Measurements from ENCODE around the gene FKBP5. TPM values are rescaled to one million over a fixed set of nuclear protein-coding genes. Genes with fewer than 3 reads are reported as not detected.

Gene FKBP5
- total and polyA plus RNA-seq, 2 of the 4 experiments (the other 2 are of a cell fraction) = 6.8 to 7.0 TPM

GRCh38 chr6:35550437-35550836 is 138.3 kb downstream of the FKBP5 start:
- Histone ChIP-seq H2BK5ac (ENCODE audit: low read depth, low read length, poor library complexity, severe bottlenecking) (no peak overlapping the region), H4K5ac (ENCODE audit: low read depth, low read length) (no peak overlapping the region), H3K9me3 (ENCODE audit: control insufficient read depth, insufficient read depth, low read length) (peaks cover 6% of the 10 kb centered on the region), H3K79me1 (ENCODE audit: low read depth in 1 of 2, low read length in 2 of 2) (no peaks in the 10 kb centered on the region), H2AK5ac (ENCODE audit: low read depth, low read length) (no peak overlapping the region), H3K4ac (ENCODE audit: low read depth, low read length) (no peak overlapping the region), H3K56ac (ENCODE audit: extremely low read depth, insufficient read depth, low read length) (no peak overlapping the region), H3K27me3 (ENCODE audit: control insufficient read depth, insufficient read depth, low read length) (peaks cover 15% of the 10 kb centered on the region), H3K27ac (ENCODE audit: insufficient read depth, low read length) (no peak overlapping the region), H3K4me3 (ENCODE audit: insufficient read depth, low read depth, low read length) (no peak overlapping the region), H3K4me2 (ENCODE audit: low read depth, low read length) (no peak overlapping the region), H3K23ac (ENCODE audit: low read depth, low read length) (no peak overlapping the region), H3K36me3 (ENCODE audit: control insufficient read depth, insufficient read depth, low read length) (no peaks in the 10 kb centered on the region), H2AK9ac (replicated peaks; ENCODE audit: low read depth, low read length, poor library complexity) (no peak overlapping the region), H2BK15ac (ENCODE audit: low read depth, low read length) (no peak overlapping the region), H3K9me1 (ENCODE audit: insufficient read depth, low read length) (no peaks in the 10 kb centered on the region), H2AFZ (replicated peaks; ENCODE audit: low read length, poor library complexity) (no peak overlapping the region), H3K18ac (ENCODE audit: low read depth, low read length) (no peak overlapping the region), H4K8ac (ENCODE audit: low read depth in 2 of 2, low read length in 2 of 2) (no peak overlapping the region), H2BK120ac (ENCODE audit: low read depth, low read length) (no peak overlapping the region), H4K91ac (ENCODE audit: insufficient read depth, low read depth, low read length) (no peak overlapping the region), H3K9ac (ENCODE audit: low read depth, low read length) (no peak overlapping the region), H4K20me1 (ENCODE audit: insufficient read depth, low read length) (no peaks in the 10 kb centered on the region), H2BK20ac (ENCODE audit: low read depth, low read length) (no peak overlapping the region), H3K4me1 (ENCODE audit: control insufficient read depth, insufficient read depth, low read length) (no peaks in the 10 kb centered on the region), H3K14ac (replicated peaks; ENCODE audit: low read depth, low read length) (no peak overlapping the region)
- POLR2A ChIA-PET (ENCODE audit: unreplicated experiment) = no interaction called here
- in situ Hi-C loops (cut with MboI; ENCODE audit: low sequenced_read_pairs) = no loop called here
- no CpG with 5 or more reads among the region's 1 CpG for WGBS, 2 experiments (ENCODE audit: extremely low coverage in 2 of 2, insufficient read length in 1 of 2)
- ATAC-seq (ENCODE audit: low read depth) (no peak), DNase-seq (no peak)
- no TSS peak for BruUV-seq (replicated peaks)
- CTCF ChIA-PET = no interaction called here
- no peak for TF ChIP-seq RAD21 (IDR thresholded peaks at IDR 0.05; ENCODE audit: low read length)
- no peak for TF ChIP-seq CTCF (conservative IDR thresholded peaks at IDR 0.05; ENCODE audit: low read depth, low read length)
- TF ChIP-seq RCOR1 (IDR thresholded peaks at IDR 0.05; ENCODE audit: insufficient replicate concordance, low read length) = no peak
- TF ChIP-seq, protein P1, sequence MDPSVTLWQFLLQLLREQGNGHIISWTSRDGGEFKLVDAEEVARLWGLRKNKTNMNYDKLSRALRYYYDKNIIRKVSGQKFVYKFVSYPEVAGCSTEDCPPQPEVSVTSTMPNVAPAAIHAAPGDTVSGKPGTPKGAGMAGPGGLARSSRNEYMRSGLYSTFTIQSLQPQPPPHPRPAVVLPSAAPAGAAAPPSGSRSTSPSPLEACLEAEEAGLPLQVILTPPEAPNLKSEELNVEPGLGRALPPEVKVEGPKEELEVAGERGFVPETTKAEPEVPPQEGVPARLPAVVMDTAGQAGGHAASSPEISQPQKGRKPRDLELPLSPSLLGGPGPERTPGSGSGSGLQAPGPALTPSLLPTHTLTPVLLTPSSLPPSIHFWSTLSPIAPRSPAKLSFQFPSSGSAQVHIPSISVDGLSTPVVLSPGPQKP (IDR thresholded peaks at IDR 0.05; ENCODE audit: borderline replicate concordance, low read depth, low read length) = no peak
- TF ChIP-seq, protein P2, sequence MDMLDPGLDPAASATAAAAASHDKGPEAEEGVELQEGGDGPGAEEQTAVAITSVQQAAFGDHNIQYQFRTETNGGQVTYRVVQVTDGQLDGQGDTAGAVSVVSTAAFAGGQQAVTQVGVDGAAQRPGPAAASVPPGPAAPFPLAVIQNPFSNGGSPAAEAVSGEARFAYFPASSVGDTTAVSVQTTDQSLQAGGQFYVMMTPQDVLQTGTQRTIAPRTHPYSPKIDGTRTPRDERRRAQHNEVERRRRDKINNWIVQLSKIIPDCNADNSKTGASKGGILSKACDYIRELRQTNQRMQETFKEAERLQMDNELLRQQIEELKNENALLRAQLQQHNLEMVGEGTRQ (IDR thresholded peaks at IDR 0.05; ENCODE audit: low read depth, low read length) = no peak
- TF ChIP-seq CEBPB (IDR thresholded peaks at IDR 0.05; ENCODE audit: low read depth, low read length) = no peak
- TF ChIP-seq FOS (IDR thresholded peaks at IDR 0.05; ENCODE audit: low read depth, low read length) = no peak
- TF ChIP-seq MAZ (IDR thresholded peaks at IDR 0.05; ENCODE audit: borderline replicate concordance, low read depth, low read length) = no peak
- TF ChIP-seq POLR2A (IDR thresholded peaks at IDR 0.05; ENCODE audit: low read depth, low read length) = no peak
- no peak for TF ChIP-seq MAFK (IDR thresholded peaks at IDR 0.05; ENCODE audit: low read depth, low read length)
- TF ChIP-seq RFX5 (IDR thresholded peaks at IDR 0.05; ENCODE audit: low read depth, low read length) = no peak
- no peak for TF ChIP-seq CHD1 (IDR thresholded peaks at IDR 0.05; ENCODE audit: low read depth, low read length)
- TF ChIP-seq MXI1 (IDR thresholded peaks at IDR 0.05; ENCODE audit: borderline replicate concordance, low read depth, low read length) = no peak
- dilution Hi-C loops (cut with HindIII; ENCODE audit: low sequenced_read_pairs, unreplicated experiment) = no loop called here
- intact Hi-C loops (cut with micrococcal nuclease) = no loop called here
